ENCODE data around the gene SNRNP70.
"Not testable (repeated sequence)": the region's sequence is repeated elsewhere in the genome, so short reads cannot be mapped to it uniquely, and the experiment has no call there.

The SNRNP70 gene, protein sequence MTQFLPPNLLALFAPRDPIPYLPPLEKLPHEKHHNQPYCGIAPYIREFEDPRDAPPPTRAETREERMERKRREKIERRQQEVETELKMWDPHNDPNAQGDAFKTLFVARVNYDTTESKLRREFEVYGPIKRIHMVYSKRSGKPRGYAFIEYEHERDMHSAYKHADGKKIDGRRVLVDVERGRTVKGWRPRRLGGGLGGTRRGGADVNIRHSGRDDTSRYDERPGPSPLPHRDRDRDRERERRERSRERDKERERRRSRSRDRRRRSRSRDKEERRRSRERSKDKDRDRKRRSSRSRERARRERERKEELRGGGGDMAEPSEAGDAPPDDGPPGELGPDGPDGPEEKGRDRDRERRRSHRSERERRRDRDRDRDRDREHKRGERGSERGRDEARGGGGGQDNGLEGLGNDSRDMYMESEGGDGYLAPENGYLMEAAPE

DNA sequence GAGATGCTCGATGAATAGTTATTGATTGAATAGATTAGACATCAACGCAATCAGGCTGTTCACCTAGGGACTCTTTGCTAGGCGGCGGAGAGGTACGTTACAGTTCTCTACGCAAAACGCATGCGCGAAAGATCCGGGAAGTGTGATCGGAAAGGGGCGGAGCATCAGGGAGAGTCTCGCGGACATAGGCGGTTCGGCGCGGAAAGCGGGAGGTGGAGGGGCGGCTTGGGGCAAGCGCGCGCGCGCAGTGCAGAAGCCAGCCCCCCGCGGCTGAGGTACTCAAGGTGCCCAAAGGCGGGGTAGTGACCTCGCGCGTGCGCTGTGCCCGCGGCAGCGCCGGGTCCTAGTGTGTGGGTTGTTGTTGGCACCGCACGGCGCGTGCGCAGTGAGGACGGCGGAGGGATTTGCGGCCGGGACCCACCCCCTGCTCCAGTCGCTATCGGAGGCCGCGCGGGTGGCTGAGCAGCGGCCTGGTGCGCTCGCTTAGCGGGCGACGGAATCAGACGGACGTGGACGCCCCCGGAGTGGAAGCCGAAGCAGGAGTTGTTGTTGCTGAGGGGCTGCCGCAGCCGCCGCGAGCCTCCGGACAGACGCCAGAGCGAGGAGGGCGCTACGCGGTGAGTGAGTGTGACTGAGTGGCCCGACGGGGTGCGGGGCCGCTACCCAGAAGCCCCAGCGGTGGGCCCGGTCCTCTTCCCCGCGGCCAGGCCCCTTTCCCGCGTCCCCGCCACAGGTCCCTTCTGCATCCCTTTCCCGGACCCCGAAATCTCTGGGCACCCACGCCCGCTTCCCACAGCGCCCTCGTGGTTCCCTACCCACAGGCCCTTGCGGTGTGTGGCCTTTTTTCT lies at the start of gene SNRNP70:
TSS of gene SNRNP70 (plus strand) at position 432 of the 848 bp plus-strand sequence. CDS start 964 bp downstream, outside the sequence.
- DNase-seq (ENCODE audit: low spot score), result peak; percentile 96
- peak; percentile 65 for FAIRE-seq

DNA sequence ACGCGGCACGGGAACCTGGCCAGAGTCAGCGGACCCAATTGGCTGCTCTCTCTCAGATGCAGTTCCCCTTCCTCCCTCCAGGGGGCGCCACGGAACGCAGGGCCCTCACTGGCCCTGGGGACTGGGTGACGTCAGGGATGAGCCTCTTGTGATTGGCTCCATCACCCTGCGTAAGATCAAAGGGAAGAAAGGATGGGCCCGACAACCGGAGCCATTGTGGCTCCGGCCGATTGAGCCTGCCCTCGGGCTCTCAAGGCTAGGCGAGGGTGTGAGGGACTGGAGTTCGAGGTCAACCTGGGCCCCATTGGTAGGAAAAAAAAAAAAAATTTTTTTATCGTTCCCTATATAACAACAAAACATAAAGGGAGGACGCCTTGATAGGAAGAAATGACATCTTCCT lies 48.4 kb upstream of the SNRNP70 start, which contains the start of gene CGB1:
TSS of gene CGB1 (minus strand) at position 81 of the 400 bp plus-strand sequence. CDS start 184 bp downstream, outside the sequence.
- not testable (repeated sequence) for FAIRE-seq; DNase-seq (ENCODE audit: low spot score)

DNA sequence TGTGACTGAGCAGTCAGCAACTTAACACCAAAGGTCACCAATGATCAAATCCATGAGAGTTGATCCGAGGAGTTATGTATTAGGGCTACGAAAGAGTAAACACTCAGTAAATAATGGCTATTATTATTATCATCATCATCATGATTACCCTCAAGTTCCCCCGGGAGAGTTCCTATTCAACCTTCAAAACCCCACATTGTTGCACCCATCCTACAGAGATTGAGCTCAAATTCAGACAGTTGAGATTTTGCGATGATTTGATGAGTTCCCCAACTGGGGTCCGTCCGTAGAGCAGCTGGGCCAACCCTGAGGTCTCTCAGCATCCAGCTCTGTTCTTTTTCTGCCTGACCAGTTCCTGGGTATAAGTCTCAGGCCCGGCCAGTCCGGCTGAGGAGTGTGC lies 47.1 kb upstream of the SNRNP70 start:
- DNase-seq (ENCODE audit: low spot score); FAIRE-seq: not testable (repeated sequence)

DNA sequence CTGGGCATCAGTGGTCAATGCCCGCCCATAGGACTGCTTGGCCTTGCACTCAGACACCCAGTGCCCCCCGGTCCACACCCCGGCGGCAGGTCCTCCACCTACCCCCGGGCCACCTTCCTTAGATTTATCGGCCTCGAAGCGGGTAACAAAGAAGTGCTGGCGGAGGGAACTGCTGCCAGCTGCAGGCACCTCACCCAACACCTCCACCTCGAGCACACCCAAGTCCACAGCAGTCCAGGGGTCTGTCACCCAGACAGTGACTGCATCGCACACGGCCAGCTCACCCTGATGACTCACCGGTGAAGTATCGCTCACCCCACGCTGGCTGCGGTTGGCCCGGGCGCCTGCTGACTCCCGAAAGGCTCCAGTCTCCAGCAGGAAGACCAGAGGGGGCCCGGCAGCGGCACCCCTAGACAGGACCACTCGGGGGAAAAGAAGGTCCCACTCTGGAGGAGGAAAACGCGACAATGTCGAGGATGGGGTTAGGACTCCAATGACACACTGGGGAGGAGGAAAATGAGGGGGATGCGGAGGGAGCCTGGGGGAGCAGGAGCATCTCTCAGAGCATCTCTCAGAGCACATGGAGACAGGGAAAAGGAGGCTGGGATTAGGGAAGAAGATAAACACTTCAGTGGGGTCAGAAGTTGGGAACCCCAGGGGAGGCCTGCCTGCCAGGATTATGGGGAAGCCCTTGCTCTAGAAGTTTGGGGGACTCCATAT lies 46.5 kb upstream of the SNRNP70 start:
- peak; percentile 90 for DNase-seq (ENCODE audit: low spot score)
- FAIRE-seq, result peak; percentile 79

DNA sequence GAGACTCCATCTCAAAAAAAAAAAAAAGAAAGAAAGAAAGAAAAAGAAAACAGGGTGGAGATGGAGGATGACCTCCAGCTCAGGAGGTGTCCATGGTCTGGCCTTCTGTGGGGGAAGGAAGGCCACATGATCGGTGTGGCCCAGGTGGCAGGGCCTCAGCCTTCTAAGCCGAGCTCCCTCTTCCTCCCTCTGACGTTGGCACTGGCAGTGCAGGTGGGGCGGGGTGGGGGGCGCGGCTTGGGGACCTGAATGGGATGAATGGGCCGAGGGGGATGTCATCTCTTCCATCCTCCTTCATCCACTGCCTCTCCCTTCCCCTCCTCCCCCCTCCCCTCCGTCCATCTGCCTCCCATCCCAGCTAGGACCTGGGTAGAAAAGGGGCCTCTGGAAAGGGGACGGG lies 45.5 kb upstream of the SNRNP70 start:
- DNase-seq (ENCODE audit: low spot score), result not testable (repeated sequence)

DNA sequence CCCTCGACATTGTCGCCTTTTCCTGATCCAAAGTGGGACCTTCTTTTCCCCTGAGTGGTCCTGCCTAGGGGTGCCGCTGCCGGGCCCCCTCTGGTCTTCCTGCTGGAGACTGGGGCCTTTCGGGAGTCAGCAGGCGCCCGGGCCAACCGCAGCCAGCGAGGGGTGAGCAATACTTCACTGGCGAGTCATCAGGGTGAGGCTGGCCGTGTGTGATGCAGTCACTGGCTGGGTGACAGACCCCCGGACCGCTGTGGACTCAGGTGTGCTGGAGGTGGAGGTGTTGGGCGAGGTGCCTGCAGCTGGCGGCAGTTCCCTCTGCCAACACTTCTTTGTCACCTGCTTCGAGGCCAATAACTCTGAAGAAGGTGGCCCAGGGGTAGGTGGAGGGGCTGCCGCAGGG lies 43.1 kb upstream of the SNRNP70 start:
- no peak for FAIRE-seq
- peak; percentile 60 for DNase-seq (ENCODE audit: low spot score)

More for the DNA sequence above, 45.5 kb upstream of the SNRNP70 start:
- FAIRE-seq, result not testable (repeated sequence)

DNA sequence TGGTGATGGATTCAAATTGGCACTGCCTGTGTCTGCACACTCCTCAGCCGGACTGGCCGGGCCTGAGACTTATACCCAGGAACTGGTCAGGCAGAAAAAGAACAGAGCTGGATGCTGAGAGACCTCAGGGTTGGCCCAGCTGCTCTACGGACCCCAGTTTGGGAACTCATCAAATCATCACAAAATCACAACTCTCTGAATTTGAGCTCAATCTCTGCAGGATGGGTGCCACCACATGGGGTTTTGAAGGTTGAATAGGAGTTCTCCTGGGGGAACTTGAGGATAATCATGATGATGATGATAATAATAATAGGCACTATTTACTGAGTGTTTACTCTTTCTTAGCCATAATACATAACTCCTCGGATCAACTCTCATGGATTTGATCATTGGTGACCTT lies 42.6 kb upstream of the SNRNP70 start:
- FAIRE-seq; DNase-seq (ENCODE audit: low spot score): not testable (repeated sequence)

DNA sequence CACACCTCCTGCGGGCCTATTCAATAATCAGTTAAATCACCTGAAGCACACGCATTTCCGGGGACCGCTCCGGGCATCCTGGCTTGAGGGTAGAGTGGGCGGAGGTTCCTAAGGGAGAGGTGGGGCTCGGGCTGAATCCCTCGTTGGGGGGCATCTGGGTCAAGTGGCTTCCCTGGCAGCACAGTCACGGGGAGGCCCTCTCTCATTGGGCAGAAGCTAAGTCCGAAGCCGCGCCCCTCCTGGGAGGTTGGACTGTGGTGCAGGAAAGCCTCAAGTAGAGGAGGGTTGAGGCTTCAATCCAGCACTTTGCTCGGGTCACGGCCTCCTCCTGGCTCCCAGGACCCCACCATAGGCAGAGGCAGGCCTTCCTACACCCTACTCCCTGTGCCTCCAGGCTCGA lies 41.7 kb upstream of the SNRNP70 start, which contains the start of gene CGB5:
TSS of gene CGB5 (plus strand) at position 301 of the 400 bp plus-strand sequence. CDS start 362 bp downstream, outside the sequence.
- not testable (repeated sequence) for DNase-seq (ENCODE audit: low spot score); FAIRE-seq

DNA sequence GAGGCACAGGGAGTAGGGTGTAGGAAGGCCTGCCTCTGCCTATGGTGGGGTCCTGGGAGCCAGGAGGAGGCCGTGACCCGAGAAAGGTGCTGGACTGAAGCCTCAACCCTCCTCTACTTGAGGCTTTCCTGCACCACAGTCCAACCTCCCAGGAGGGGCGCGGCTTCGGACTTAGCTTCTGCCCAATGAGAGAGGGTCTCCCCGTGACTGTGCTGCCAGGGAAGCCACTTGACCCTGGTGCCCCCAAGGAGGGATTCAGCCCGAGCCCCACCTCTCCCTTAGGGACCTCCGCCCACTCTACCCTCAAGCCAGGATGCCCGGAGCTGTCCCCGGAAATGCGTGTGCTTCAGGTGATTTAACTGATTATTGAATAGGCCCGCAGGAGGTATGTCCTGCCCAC lies 36.2 kb upstream of the SNRNP70 start, which contains the start of gene CGB8:
TSS of gene CGB8 (minus strand) at position 101 of the 400 bp plus-strand sequence. CDS start 372 bp downstream, outside the sequence.
- not testable (repeated sequence) for FAIRE-seq; DNase-seq (ENCODE audit: low spot score)

DNA sequence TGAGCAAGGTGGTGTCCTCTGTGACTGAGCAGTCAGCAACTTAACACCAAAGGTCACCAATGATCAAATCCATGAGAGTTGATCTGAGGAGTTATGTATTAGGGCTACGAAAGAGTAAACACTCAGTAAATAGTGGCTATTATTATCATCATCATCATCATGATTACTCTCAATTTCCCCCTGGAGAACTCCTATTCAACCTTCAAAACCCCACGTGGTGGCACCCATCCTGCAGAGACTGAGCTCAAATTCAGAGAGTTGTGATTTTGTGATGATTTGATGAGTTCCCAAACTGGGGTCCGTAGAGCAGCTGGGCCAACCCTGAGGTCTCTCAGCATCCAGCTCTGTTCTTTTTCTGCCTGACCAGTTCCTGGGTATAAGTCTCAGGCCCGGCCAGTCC lies 35.4 kb upstream of the SNRNP70 start:
- not testable (repeated sequence) for FAIRE-seq; DNase-seq (ENCODE audit: low spot score)

DNA sequence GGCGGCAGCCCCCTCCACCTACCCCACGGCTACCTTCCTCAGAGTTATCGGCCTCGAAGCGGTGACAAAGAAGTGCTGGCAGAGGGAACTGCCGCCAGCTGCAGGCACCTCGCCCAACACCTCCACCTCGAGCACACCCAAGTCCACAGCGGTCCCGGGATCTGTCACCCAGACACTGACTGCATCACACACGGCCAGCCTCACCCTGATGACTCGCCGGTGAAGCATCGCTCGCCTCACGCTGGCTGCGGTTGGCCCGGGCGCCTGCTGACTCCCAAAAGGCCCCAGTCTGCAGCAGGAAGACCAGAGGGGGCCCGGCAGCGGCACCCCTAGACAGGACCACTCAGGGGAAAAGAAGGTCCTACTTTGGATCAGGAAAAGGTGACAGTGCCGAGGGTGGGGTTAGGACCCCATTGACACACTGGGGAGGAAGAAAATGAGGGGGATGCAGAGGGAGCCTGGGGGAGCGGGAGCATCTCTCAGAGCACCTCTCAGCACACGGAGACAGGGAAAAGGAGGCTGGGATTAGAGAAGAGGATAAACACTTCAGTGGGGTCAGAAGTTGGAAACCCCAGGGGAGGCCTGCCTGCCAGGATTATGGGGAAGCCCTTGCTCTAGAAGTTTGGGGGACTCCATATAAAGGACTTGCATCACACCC lies 34.7 kb upstream of the SNRNP70 start:
- DNase-seq (ENCODE audit: low spot score) (peak; percentile 77), FAIRE-seq (peak; percentile 53)

DNA sequence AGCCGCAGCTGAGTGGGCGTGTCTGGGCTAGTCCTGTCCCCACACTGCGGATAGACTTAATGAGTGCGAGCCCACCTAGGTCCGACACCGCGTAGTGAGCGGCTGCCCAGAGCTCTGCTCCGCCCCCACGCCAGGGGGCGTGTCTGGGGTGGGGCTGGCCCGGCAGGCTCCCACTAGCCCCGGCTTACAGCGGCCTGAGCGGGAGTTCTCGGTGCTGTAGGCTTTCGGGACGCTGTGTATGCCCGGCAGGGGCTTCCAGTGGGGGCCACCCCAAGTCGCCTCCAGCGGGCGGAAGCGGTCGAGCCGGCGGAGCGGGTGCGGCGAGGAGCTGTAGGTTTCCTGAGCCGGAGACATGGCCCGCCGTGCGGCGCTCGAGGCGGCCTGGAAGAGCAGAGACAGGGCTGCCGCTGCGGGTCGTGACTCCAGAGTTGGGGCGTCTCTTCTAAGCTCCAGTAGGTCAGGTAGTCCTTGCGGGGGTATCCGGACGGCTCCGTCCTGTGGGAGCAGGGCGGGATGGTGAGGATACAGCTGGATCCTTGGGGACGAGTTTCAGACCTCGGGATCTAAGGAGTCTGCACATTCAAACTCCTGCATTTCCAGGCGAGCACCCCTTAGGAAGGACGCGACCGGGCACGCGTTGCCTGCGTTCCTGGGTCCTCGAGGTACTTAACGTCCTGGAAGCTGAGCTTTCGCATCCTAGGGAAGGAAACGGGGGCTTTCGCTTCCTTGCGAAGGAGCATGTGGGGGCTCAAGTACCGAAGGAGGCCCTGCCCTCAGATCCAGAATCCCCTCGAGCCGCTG lies 28.9 kb upstream of the SNRNP70 start:
- FAIRE-seq, result no peak
- peak; percentile 38 for DNase-seq (ENCODE audit: low spot score)

DNA sequence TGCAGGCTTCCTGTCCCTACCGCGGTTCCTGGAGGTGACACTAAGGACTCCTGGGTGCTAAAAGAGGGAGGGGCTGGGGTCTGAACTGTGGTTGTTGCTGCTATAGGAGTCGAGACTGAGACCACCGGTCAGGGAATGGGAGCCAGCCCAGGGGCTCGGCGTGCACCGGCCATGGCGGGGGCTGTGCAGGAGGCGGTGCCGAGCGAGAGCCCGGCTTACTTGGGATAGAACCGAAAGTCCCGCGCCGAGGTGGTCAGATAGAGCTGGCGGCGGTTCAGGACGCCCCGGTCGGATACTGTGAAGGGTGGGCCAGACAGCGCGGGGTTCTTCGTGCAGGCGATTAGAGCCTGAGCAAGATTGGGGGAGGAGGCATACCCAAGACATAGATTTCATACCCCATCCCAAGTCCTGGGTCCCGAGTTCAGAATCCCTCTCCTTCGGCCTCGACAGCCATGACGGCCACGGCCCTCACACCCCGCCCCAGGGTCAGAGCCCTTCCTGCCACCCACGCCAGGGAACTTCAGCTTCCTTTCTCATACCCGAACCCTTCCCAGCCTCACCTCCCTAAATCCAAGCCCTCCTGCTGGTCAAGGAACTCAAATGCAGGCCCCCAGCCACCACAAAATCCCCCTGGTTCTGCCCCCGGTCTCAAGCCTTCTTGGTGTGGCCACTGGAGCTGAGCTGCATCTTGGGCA lies 28.2 kb upstream of the SNRNP70 start:
- FAIRE-seq; DNase-seq (ENCODE audit: low spot score): not testable (repeated sequence)

DNA sequence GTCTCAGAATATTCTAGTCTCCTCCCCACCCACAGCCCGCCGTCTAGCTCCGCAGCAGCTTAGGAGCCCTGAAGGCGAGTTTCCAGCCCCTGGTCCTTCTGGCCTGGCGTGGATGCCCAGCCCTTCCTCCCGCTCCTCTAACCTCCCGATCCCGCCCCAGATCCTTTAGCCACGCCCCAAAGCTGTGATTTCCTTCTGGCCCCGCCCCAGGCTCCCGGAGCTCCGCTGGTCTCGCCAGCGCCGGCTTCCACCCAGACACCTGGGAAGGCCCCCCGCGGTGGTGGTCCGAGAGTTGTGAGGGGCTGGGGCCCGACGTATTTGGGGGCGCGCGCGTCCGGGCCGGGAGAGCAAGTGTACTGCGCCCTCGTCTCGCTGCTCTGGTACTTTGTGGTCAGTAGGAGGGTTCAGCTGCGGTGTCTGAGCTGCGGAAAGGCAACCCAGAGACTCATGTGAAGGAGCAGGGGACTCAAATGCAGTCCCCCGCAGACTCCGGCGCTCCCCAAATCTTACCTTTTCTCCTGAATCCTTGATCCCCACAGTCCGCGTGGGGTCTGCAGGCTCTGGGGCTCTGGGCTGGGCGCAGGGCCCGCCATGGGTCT lies 27.5 kb upstream of the SNRNP70 start, which contains the start of gene CGB7:
TSS of gene CGB7 (minus strand) at position 114 of the 599 bp plus-strand sequence. CDS start 2,374 bp downstream, outside the sequence.
- peak; percentile 39 for DNase-seq (ENCODE audit: low spot score)
- no peak for FAIRE-seq

DNA sequence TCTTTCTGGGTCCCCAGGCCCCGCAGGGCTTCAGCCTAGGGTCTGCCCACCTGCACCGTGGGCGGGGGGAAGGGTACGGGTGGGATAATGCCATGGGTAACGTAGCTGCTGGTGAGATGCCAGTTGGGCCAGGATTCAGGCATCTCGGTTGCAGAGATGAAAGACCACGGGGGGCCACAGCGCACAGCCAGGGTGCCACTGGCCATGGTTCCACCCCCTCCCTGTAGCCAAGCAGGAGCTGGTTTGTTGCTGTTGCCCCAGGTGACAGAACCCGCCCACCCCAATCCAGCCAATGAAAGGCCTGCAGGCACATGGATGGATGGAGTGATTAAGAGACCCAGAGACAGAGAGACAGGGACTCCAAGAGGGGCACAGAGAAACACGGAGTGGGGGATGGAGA lies 26.7 kb upstream of the SNRNP70 start:
- FAIRE-seq (no peak), DNase-seq (ENCODE audit: low spot score) (no peak)

DNA sequence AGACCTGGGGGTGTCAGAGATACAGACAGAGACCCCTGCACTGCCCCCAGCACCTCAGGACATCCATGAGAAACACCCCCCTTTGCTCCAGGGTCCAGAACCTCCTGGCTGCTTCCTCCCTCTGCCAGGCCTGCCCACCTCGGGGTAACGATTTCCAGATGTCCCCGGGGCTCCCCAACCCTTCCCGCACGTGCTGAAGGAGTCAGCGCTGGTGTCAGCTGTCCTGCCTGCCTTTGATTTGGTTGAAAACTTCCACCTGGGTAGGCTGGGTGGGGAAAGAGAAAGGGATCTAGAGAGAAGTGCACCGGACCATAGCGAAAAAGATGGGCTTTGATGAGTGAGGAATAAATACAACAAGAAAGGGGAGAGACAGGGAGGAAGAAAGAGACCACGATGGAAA lies 26.2 kb upstream of the SNRNP70 start:
- FAIRE-seq (no peak), DNase-seq (ENCODE audit: low spot score) (no peak)

DNA sequence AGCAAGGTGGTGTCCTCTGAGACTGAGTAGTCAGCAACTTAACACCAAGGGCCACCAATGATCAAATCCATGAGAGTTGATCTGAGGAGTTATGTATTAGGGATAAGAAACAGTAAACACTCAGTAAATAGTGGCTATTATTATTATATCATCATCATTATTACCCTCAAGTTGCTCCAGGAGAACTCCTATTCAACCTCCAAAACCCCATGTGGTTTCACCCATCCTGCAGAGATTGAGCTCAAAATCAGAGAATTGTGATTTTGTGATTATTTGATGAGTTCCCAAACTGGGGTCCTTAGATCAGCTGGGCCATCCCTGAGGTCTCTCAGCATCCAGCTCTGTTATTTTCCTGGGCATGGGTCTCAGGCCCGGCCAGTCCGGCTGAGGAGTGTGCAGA lies 24.3 kb upstream of the SNRNP70 start:
- no peak for FAIRE-seq
- no peak for DNase-seq (ENCODE audit: low spot score)

DNA sequence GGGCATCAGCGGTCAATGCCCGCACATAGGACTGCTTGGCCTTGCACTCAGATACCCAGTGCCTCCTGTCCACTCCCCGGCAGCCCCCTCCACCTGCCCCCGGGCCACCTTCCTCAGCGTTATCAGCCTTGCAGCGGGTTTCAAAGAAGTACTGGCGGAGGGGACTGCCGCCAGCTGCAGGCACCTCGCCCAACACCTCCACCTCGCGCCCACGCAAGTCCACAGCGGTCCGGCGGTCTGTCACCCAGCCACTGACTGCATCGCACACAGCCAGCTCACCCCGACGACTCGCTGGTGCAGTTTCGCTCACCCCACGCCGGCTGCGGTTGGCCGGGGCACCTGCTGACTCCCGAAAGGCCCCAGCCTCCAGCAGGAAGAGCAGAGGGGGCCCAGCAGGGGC lies 23.8 kb upstream of the SNRNP70 start:
- DNase-seq (ENCODE audit: low spot score) (no peak), FAIRE-seq (no peak)

Data from RCC 7860 (cell line).